GM23338 (cell line): Measurements from ENCODE around the gene REV3L. TPM values are rescaled to one million over a fixed set of nuclear protein-coding genes. Genes with fewer than 3 reads are reported as not detected.

Source experiments
- ATAC-seq: fragments of 200-7000 bp; cut with Tn5 transposase; 3 replicates; pipeline ENCODE4 v1.9.1; 2020
- DNase-seq: peaks from one replicate; pipeline ENCODE4 v3.0.0-alpha.2; 2015; ENCODE audit warnings: low spot score
- H2AFZ ChIP-seq: fragments of 200-600 bp; sonication (generic); 2 replicates; pipeline ENCODE4 v1.8.0; 2016; ENCODE audit warnings: antibody characterized with exemption, mild to moderate bottlenecking, moderate library complexity
- H3F3A ChIP-seq: fragments of 200-600 bp; sonication (generic); replicated peaks from 2 replicates; pipeline ENCODE4 v1.8.0; 2017; ENCODE audit warnings: antibody characterized with exemption, mixed run types, low read depth
- H3K27ac ChIP-seq: fragments of 200-600 bp; sonication (generic); 2 replicates; pipeline ENCODE4 v1.6.1; 2016; ENCODE audit warnings: low read depth
- H3K27me3 ChIP-seq: fragments of 200-600 bp; sonication (generic); 2 replicates; pipeline ENCODE4 v1.8.0; 2016; ENCODE audit warnings: mild to moderate bottlenecking, mixed run types, moderate library complexity; ENCODE audit not compliant: insufficient read depth
- H3K36me3 ChIP-seq: fragments of 200-600 bp; sonication (generic); 2 replicates; pipeline ENCODE4 v1.8.0; 2016; ENCODE audit warnings: mild to moderate bottlenecking; ENCODE audit not compliant: insufficient read depth
- H3K4me1 ChIP-seq: fragments of 200-600 bp; sonication (generic); 2 replicates; pipeline ENCODE4 v1.8.0; 2016; ENCODE audit warnings: mild to moderate bottlenecking, moderate library complexity; ENCODE audit not compliant: insufficient read depth
- H3K4me2 ChIP-seq: fragments of 200-600 bp; sonication (generic); 2 replicates; pipeline ENCODE4 v1.7.1; 2017; ENCODE audit warnings: mixed run types
- H3K4me3 ChIP-seq: fragments of 200-600 bp; sonication (generic); 2 replicates; pipeline ENCODE4 v1.6.1; 2016; ENCODE audit warnings: mixed run types
- H3K79me2 ChIP-seq: fragments of 200-600 bp; sonication (generic); replicated peaks from 2 replicates; pipeline ENCODE4 v1.8.0; 2017; ENCODE audit warnings: mild to moderate bottlenecking; ENCODE audit not compliant: insufficient read depth
- H3K9me2 ChIP-seq: fragments of 200-600 bp; sonication (generic); 2 replicates; pipeline ENCODE4 v1.8.0; 2017; ENCODE audit not compliant: insufficient read depth
- H4K20me1 ChIP-seq: fragments of 200-600 bp; sonication (generic); replicated peaks from 2 replicates; pipeline ENCODE4 v1.8.0; 2017; ENCODE audit warnings: mild to moderate bottlenecking; ENCODE audit not compliant: insufficient read depth
- H3K27ac Mint-ChIP-seq: 2 replicates; pipeline ENCODE4 v1.8.0; 2020; ENCODE audit warnings: inconsistent platforms, mild to moderate bottlenecking, moderate library complexity, mixed read lengths
- H3K27me3 Mint-ChIP-seq: 3 replicates; pipeline ENCODE4 v1.8.0; 2022; ENCODE audit warnings: low read depth, mild to moderate bottlenecking, moderate library complexity, mixed read lengths, inconsistent platforms; ENCODE audit not compliant: insufficient read depth, poor library complexity
- H3K36me3 Mint-ChIP-seq: 3 replicates; pipeline ENCODE4 v1.8.0; 2021; ENCODE audit warnings: low read depth, mild to moderate bottlenecking, inconsistent platforms, moderate library complexity, mixed read lengths
- H3K4me1 Mint-ChIP-seq: 3 replicates; pipeline ENCODE4 v1.8.0; 2020; ENCODE audit warnings: mild to moderate bottlenecking, inconsistent platforms, mixed read lengths
- H3K4me3 Mint-ChIP-seq: 3 replicates; pipeline ENCODE4 v1.8.0; 2021; ENCODE audit warnings: moderate library complexity, mild to moderate bottlenecking, inconsistent platforms, mixed read lengths
- H3K9me3 Mint-ChIP-seq: 3 replicates; pipeline ENCODE4 v1.8.0; 2020; ENCODE audit warnings: moderate library complexity, mild to moderate bottlenecking, inconsistent platforms, mixed read lengths
- CREB1 ChIP-seq: fragments of 250-450 bp; sonication (Bioruptor Pico); IDR thresholded peaks from 2 replicates; pipeline ENCODE4 v1.5.0; 2020; ENCODE audit warnings: low read depth, mild to moderate bottlenecking, moderate library complexity
- EZH2 ChIP-seq: fragments of 200-600 bp; sonication (generic); IDR thresholded peaks from one replicate; pipeline ENCODE4 v1.8.0; 2017; ENCODE audit warnings: antibody characterized with exemption, mild to moderate bottlenecking, low read depth; ENCODE audit not compliant: unreplicated experiment
- JUNB ChIP-seq: IDR thresholded peaks from one replicate; pipeline ENCODE4 v1.6.1; 2016; ENCODE audit warnings: antibody characterized with exemption; ENCODE audit not compliant: unreplicated experiment
- NANOG ChIP-seq: IDR thresholded peaks from 2 replicates; pipeline ENCODE4 v1.6.1; 2016; ENCODE audit warnings: antibody characterized with exemption, borderline replicate concordance
- POLR2AphosphoS5 ChIP-seq: IDR thresholded peaks from 2 replicates; pipeline ENCODE4 v1.6.1; 2016; ENCODE audit warnings: antibody characterized with exemption, low read depth
- STAT1 ChIP-seq: IDR thresholded peaks from one replicate; pipeline ENCODE4 v1.6.1; 2016; ENCODE audit warnings: antibody characterized with exemption; ENCODE audit not compliant: unreplicated experiment
- ZNF114 ChIP-seq: fragments of 250-450 bp; sonication (Bioruptor Pico); IDR thresholded peaks from 2 replicates; pipeline ENCODE4 v1.5.0; 2020; ENCODE audit warnings: mild to moderate bottlenecking, moderate library complexity
- ZNF331 ChIP-seq: fragments of 250-450 bp; sonication (Bioruptor Pico); IDR thresholded peaks from 2 replicates; pipeline ENCODE4 v1.5.0; 2020; ENCODE audit warnings: low read depth, mild to moderate bottlenecking, moderate library complexity
- ZNF462 ChIP-seq: fragments of 250-450 bp; sonication (Bioruptor Pico); IDR thresholded peaks from 2 replicates; pipeline ENCODE4 v1.5.0; 2020; ENCODE audit warnings: mild to moderate bottlenecking, moderate library complexity
- polyA plus RNA-seq: library from polyadenylated mRNA; unstranded; fragments of >200 nt; fragmentation: Nextera tagmentation; extraction: Ambion mirVana; gene quantifications from 2 replicates; pipeline ENCODE4 v1.2.1, GENCODE V29; 2016
- total RNA-seq: library from RNA; depleted of rRNA; stranded (reverse); fragments of >200 nt; shearing (Covaris generic); gene quantifications from 2 replicates; pipeline ENCODE4 v1.2.3, GENCODE V29; 2014
- TF ChIP-seq, protein P1 (sequence below): IDR thresholded peaks from 2 replicates; pipeline ENCODE4 v1.6.1; 2016; ENCODE audit warnings: antibody characterized with exemption
- TF ChIP-seq, protein P2 (sequence below), 2 experiments: fragments of 200-600 bp in 1 of 2; sonication (generic) in 1 of 2; conservative IDR thresholded peaks; 2 replicates each; pipeline versions ENCODE4 v1.5.1 to v1.6.1; 2016 to 2017; ENCODE audit warnings: antibody characterized with exemption in 2 of 2, low read depth in 2 of 2, mild to moderate bottlenecking in 2 of 2, moderate library complexity in 1 of 2
- TF ChIP-seq, protein P3 (sequence below): IDR thresholded peaks from one replicate; pipeline ENCODE4 v1.6.1; 2018; ENCODE audit warnings: antibody characterized with exemption; ENCODE audit not compliant: unreplicated experiment

Gene REV3L
- total and polyA plus RNA-seq, 2 experiments from 2014 or later: 8.3 to 13.1 TPM

DNA sequence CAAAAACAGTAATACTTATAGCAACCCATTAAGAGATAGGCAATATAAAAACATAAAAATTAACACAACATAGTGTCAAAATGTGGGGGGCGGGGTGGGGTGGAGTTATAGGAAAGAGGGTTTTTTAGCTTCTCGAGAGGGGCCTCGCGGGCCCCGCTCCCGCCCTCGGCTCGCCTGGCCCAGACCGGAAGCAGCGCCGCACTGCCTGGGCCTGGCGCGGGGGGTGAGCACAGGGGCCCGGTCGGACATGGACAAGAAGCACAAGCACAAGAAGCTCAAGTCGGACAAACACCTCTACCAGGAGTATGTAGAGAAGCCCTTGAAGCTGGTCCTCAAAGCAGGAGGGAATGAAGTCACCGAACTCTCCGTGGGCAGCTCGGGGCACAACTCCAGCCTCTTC is 53.4 kb downstream of the REV3L start (continued):
- TF ChIP-seq, protein P1, sequence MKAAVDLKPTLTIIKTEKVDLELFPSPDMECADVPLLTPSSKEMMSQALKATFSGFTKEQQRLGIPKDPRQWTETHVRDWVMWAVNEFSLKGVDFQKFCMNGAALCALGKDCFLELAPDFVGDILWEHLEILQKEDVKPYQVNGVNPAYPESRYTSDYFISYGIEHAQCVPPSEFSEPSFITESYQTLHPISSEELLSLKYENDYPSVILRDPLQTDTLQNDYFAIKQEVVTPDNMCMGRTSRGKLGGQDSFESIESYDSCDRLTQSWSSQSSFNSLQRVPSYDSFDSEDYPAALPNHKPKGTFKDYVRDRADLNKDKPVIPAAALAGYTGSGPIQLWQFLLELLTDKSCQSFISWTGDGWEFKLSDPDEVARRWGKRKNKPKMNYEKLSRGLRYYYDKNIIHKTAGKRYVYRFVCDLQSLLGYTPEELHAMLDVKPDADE: no peak
- no peak for TF ChIP-seq EZH2
- no peak for TF ChIP-seq JUNB

- no peak overlapping the region for H3K4me3 Mint-ChIP-seq
- no peaks in the 10 kb centered on the region for H4K20me1 ChIP-seq
- no peak overlapping the region for H3K27ac ChIP-seq
- H3K4me2 ChIP-seq: no peak overlapping the region
- ATAC-seq (no peak), DNase-seq (no peak)
- peaks cover 18% of the 10 kb centered on the region for H3K79me2 ChIP-seq
- no peaks in the 10 kb centered on the region for H3K4me1 ChIP-seq
- no peaks in the 10 kb centered on the region for H3K36me3 ChIP-seq
- no peaks in the 10 kb centered on the region for H3F3A ChIP-seq
- H3K27me3 ChIP-seq: no peaks in the 10 kb centered on the region
- H3K27me3 Mint-ChIP-seq: peaks cover 2% of the 10 kb centered on the region
- H3K4me3 ChIP-seq: no peak overlapping the region
- peaks cover 9% of the 10 kb centered on the region; the same call in 2 of the 3 replicates for H3K36me3 Mint-ChIP-seq
- H3K4me1 Mint-ChIP-seq: peaks cover 6% of the 10 kb centered on the region; the same call in 2 of the 3 replicates
- no peak overlapping the region for H2AFZ ChIP-seq
- H3K9me3 Mint-ChIP-seq: peaks cover 3% of the 10 kb centered on the region; the same call in 2 of the 3 replicates
- no peak overlapping the region for H3K27ac Mint-ChIP-seq
- no peaks in the 10 kb centered on the region for H3K9me2 ChIP-seq
- TF ChIP-seq STAT1 (no peak), CREB1 (CRISPR knock-in tag) (no peak), ZNF114 (CRISPR knock-in tag) (no peak), NANOG (no peak), ZNF462 (CRISPR knock-in tag) (no peak), EZH2 (no peak), POLR2AphosphoS5 (no peak), ZNF331 (no peak)
- TF ChIP-seq, protein P1: no peak
- TF ChIP-seq, protein P2, sequence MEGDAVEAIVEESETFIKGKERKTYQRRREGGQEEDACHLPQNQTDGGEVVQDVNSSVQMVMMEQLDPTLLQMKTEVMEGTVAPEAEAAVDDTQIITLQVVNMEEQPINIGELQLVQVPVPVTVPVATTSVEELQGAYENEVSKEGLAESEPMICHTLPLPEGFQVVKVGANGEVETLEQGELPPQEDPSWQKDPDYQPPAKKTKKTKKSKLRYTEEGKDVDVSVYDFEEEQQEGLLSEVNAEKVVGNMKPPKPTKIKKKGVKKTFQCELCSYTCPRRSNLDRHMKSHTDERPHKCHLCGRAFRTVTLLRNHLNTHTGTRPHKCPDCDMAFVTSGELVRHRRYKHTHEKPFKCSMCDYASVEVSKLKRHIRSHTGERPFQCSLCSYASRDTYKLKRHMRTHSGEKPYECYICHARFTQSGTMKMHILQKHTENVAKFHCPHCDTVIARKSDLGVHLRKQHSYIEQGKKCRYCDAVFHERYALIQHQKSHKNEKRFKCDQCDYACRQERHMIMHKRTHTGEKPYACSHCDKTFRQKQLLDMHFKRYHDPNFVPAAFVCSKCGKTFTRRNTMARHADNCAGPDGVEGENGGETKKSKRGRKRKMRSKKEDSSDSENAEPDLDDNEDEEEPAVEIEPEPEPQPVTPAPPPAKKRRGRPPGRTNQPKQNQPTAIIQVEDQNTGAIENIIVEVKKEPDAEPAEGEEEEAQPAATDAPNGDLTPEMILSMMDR (conservative IDR thresholded peaks at IDR 0.05; ENCODE audit: low read depth in 2 of 2): no peak
- TF ChIP-seq, protein P3, sequence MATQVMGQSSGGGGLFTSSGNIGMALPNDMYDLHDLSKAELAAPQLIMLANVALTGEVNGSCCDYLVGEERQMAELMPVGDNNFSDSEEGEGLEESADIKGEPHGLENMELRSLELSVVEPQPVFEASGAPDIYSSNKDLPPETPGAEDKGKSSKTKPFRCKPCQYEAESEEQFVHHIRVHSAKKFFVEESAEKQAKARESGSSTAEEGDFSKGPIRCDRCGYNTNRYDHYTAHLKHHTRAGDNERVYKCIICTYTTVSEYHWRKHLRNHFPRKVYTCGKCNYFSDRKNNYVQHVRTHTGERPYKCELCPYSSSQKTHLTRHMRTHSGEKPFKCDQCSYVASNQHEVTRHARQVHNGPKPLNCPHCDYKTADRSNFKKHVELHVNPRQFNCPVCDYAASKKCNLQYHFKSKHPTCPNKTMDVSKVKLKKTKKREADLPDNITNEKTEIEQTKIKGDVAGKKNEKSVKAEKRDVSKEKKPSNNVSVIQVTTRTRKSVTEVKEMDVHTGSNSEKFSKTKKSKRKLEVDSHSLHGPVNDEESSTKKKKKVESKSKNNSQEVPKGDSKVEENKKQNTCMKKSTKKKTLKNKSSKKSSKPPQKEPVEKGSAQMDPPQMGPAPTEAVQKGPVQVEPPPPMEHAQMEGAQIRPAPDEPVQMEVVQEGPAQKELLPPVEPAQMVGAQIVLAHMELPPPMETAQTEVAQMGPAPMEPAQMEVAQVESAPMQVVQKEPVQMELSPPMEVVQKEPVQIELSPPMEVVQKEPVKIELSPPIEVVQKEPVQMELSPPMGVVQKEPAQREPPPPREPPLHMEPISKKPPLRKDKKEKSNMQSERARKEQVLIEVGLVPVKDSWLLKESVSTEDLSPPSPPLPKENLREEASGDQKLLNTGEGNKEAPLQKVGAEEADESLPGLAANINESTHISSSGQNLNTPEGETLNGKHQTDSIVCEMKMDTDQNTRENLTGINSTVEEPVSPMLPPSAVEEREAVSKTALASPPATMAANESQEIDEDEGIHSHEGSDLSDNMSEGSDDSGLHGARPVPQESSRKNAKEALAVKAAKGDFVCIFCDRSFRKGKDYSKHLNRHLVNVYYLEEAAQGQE: no peak
These were observed 54.2 kb downstream of the REV3L start for GRCh38 chr6:111428811-111429210.
